Loucy (cell line): ENCODE measurements around the gene PRDM12.

Experiments
- H2AFZ ChIP-seq: fragments of 200-600 bp; sonication (generic); 2 replicates; pipeline ENCODE4 v1.6.0; 2016; ENCODE audit warnings: antibody characterized with exemption, mild to moderate bottlenecking, low read length, moderate library complexity
- H3F3A ChIP-seq: fragments of 200-600 bp; 2 replicates; pipeline ENCODE4 v1.6.0; 2016; ENCODE audit warnings: antibody characterized with exemption, low read depth, mild to moderate bottlenecking
- H3K27me3 ChIP-seq: fragments of 200-600 bp; sonication (generic); 2 replicates; pipeline ENCODE4 v1.6.1; 2014; ENCODE audit warnings: low read length, mild to moderate bottlenecking; ENCODE audit not compliant: insufficient read depth, poor library complexity, severe bottlenecking
- H3K36me3 ChIP-seq: fragments of 200-600 bp; sonication (generic); 2 replicates; pipeline ENCODE4 v1.6.1; 2016; ENCODE audit warnings: low read length; ENCODE audit not compliant: insufficient read depth
- H3K4me1 ChIP-seq: fragments of 200-600 bp; sonication (generic); 2 replicates; pipeline ENCODE4 v1.5.1; 2014; ENCODE audit warnings: low read length, mild to moderate bottlenecking; ENCODE audit not compliant: insufficient read depth, poor library complexity, severe bottlenecking
- H3K4me2 ChIP-seq: fragments of 200-600 bp; sonication (generic); 2 replicates; pipeline ENCODE4 v1.6.0; 2014; ENCODE audit warnings: antibody characterized with exemption, low read length, low read depth, mild to moderate bottlenecking; ENCODE audit not compliant: poor library complexity, severe bottlenecking
- H3K4me3 ChIP-seq: fragments of 200-600 bp; sonication (generic); 2 replicates; pipeline ENCODE4 v1.5.1; 2014; ENCODE audit warnings: low read length, mild to moderate bottlenecking, mixed read lengths; ENCODE audit not compliant: poor library complexity, severe bottlenecking
- H3K79me2 ChIP-seq: fragments of 200-600 bp; sonication (generic); 2 replicates; pipeline ENCODE4 v1.6.1; 2014; ENCODE audit warnings: low read length; ENCODE audit not compliant: insufficient read depth
- H3K9ac ChIP-seq: fragments of 200-600 bp; sonication (generic); 2 replicates; pipeline ENCODE4 v1.6.0; 2014; ENCODE audit warnings: mild to moderate bottlenecking, low read depth, low read length, moderate library complexity; ENCODE audit not compliant: poor library complexity, severe bottlenecking
- H3K9me2 ChIP-seq: fragments of 200-600 bp; sonication (generic); replicated peaks from 2 replicates; pipeline ENCODE4 v1.6.1; 2016; ENCODE audit warnings: low read depth, low read length, mixed read lengths
- H3K9me3 ChIP-seq: fragments of 200-600 bp; sonication (generic); 2 replicates; pipeline ENCODE4 v1.6.1; 2014; ENCODE audit warnings: mild to moderate bottlenecking, antibody characterized with exemption, low read length, low read depth; ENCODE audit not compliant: insufficient read depth
- H4K20me1 ChIP-seq: fragments of 200-600 bp; sonication (generic); 2 replicates; pipeline ENCODE4 v1.6.0; 2014; ENCODE audit warnings: antibody characterized with exemption, low read length, mild to moderate bottlenecking; ENCODE audit not compliant: insufficient read depth, poor library complexity, severe bottlenecking
- CTCF ChIP-seq: fragments of 200-600 bp; sonication (generic); conservative IDR thresholded peaks from 2 replicates; pipeline ENCODE4 v1.5.1; 2014; ENCODE audit warnings: mild to moderate bottlenecking, antibody characterized with exemption, low read length
- EZH2phosphoT487 ChIP-seq: fragments of 200-600 bp; IDR thresholded peaks from 2 replicates; pipeline ENCODE4 v1.6.1; 2018; ENCODE audit warnings: antibody characterized with exemption, mild to moderate bottlenecking, moderate library complexity, borderline replicate concordance

PRDM12 gene

DNA sequence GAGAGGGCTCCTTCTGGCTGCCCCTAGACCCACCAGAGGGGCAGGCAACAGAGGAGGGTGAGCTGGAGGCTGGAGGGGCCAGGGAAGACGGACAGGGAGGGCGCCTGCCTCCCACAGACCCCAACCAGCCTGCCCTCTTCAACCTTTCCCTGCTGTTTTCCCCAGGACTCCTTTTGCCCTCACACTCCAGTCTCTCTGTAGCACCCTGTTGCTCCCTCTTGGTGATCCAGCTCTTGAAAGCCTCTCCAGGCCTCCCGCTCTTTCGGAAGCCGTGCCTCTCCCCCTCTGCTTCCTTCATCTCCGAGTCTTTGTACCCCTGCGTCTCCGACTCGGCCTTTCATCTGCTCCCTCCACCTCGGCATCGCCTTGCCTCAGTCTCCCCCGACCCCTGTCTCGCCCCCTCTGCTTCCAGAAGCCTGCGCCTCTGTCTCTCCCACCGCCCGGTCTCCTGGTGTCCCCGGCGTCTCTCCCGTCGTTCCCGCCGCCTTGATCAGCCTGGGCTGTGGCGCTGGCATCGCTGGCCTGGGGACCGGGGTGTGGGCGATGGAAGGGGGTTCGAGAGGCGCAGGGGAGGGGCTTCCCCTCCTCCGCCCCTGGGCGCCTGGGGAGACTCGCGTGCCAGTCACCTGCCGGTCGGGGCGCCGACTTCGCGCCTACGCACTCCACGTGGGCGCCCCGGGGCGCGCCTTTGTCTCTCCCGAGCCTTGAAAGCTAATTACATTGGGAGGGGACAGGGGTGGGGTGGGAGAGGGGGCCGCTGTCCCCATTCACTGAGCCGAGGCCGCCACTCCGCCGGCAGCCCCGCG is 5.3 kb upstream of the PRDM12 start:
- no peaks in the 10 kb centered on the region for H3K9me3 ChIP-seq
- no peaks in the 10 kb centered on the region for H3F3A ChIP-seq
- H3K9ac ChIP-seq: no peak overlapping the region
- H4K20me1 ChIP-seq: no peaks in the 10 kb centered on the region
- H3K79me2 ChIP-seq: no peaks in the 10 kb centered on the region
- no peak overlapping the region for H2AFZ ChIP-seq
- no peaks in the 10 kb centered on the region for H3K27me3 ChIP-seq
- no peaks in the 10 kb centered on the region for H3K4me1 ChIP-seq
- no peaks in the 10 kb centered on the region for H3K9me2 ChIP-seq
- no peak overlapping the region for H3K4me2 ChIP-seq
- no peak overlapping the region for H3K4me3 ChIP-seq
- TF ChIP-seq CTCF (no peak), EZH2phosphoT487 (no peak)
- no peaks in the 10 kb centered on the region for H3K36me3 ChIP-seq

GRCh38 chr9:130659699-130660248 is 4.6 kb upstream of the PRDM12 start:
- no peaks in the 10 kb centered on the region for H3K27me3 ChIP-seq
- H3K4me1 ChIP-seq: no peaks in the 10 kb centered on the region

GRCh38 chr9:130660326-130660682 is 4.1 kb upstream of the PRDM12 start:
- no peak overlapping the region for H3K9ac ChIP-seq

More at GRCh38 chr9:130659699-130660248, 4.6 kb upstream of the PRDM12 start:
- TF ChIP-seq EZH2phosphoT487 (no peak), CTCF (no peak)
- H3K4me3 ChIP-seq: no peak overlapping the region
- H4K20me1 ChIP-seq: no peaks in the 10 kb centered on the region
- no peaks in the 10 kb centered on the region for H3F3A ChIP-seq
- H3K9me3 ChIP-seq: no peaks in the 10 kb centered on the region
- no peaks in the 10 kb centered on the region for H3K9me2 ChIP-seq
- no peak overlapping the region for H3K9ac ChIP-seq
- H3K36me3 ChIP-seq: no peaks in the 10 kb centered on the region
- H2AFZ ChIP-seq: no peak overlapping the region
- no peaks in the 10 kb centered on the region for H3K79me2 ChIP-seq
- H3K4me2 ChIP-seq: no peak overlapping the region

More at GRCh38 chr9:130660326-130660682, 4.1 kb upstream of the PRDM12 start:
- no peak overlapping the region for H2AFZ ChIP-seq
- no peaks in the 10 kb centered on the region for H3K27me3 ChIP-seq
- no peak overlapping the region for H3K4me2 ChIP-seq
- H3K79me2 ChIP-seq: no peaks in the 10 kb centered on the region
- no peaks in the 10 kb centered on the region for H3K4me1 ChIP-seq
- no peak overlapping the region for H3K4me3 ChIP-seq
- H3F3A ChIP-seq: no peaks in the 10 kb centered on the region
- no peaks in the 10 kb centered on the region for H3K9me3 ChIP-seq
- TF ChIP-seq CTCF: no peak
- TF ChIP-seq EZH2phosphoT487: no peak
- no peaks in the 10 kb centered on the region for H3K36me3 ChIP-seq
- H4K20me1 ChIP-seq: no peaks in the 10 kb centered on the region
- H3K9me2 ChIP-seq: no peaks in the 10 kb centered on the region
